CD4-positive, alpha-beta T cell treated with Interleukin-6 at 100 ng/mL for 8 hours (primary cell): ENCODE data around the gene KRTDAP.

Experiments
- DNase-seq: peaks from one replicate; pipeline ENCODE4 v3.0.0-alpha.2; 2020; ENCODE audit warnings: mixed read lengths, low spot score

KRTDAP gene

DNA sequence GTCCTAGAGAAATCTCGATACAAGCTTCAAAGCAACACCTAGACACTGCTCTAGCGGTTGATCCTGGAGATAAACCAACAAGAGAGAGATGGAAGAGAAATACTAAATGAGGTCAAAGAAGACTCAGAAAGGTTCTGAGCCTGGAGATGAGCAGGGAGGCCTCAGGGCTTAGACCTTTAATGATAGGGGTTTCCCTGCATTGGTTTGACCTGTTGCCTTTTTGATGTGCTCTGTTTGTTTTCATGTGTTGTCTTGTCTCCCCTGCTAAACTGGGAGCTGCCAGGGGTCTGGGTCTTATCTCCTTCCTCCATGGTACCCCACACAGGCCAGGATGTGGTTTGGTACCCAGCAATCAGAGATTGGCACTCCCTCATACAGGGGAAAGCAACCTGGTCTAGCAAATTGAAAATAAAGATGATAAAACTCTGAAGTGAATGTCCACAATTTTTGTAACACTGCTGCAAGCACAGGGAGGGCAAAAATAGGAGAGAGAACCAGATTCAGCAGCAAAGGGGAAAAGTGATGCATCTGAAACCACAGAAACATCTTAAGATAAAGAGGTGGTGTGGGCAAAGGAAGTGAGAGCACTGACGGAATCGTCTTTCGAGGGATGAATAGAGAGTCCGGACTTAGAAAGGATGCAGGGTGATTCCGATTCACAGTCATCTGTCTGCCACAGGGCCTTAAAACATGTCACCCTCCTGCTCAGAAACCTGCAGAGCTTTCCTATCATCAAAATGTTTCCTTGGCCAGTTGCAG is 38.7 kb downstream of the KRTDAP start:
- peak; percentile 9 for DNase-seq

GRCh38 chr19:35449359-35450043 is 40.8 kb downstream of the KRTDAP start:
- no peak for DNase-seq

DNA sequence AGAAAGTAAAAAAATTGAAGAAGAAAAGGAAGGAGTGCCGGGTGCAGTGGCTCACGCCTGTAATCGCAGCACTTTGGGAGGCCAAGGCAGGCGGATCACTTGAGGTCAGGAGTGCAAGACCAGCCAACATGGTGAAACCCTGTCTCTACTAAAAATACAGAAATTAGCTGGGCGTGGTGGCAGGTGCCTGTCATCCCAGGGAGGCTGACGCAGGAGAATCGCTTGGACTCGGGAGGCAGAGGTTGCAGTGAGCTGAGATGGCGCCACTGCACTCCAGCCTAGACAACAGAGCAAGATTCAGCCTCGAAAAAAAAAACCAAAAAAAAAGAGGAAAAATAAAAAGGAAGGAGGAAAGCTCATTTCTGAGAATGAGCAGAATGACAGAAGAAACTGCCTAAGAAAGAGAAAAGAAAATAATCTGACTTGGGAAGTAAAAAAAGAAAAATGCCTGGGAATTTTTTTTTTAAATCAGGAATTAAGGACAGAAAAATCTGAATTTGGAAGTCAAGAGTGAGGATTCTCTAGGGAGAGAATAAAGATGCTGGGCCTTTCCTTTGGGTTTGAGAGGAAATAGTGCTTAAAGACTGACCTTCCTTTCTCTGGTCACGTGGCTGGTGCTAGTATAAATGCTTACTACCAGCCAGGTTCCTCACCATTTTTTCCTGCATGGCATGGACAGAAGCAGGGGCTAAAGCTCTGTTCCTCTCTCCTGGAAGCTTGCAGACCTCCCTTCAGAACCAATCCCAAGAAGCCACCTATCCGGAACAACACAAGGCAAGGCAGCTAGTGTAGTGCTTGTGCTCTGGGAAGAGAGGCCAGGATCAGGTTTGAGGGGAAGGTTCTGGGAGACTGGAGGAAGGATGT is 42.4 kb downstream of the KRTDAP start, which contains the start of gene FFAR2:
FFAR2 (plus strand) TSS at position 652 of the 864 bp plus-strand sequence. CDS start 1,458 bp downstream, outside the sequence.
- DNase-seq = no peak

GRCh38 chr19:35445826-35446593 is 44.3 kb downstream of the KRTDAP start:
- no peak for DNase-seq

DNA sequence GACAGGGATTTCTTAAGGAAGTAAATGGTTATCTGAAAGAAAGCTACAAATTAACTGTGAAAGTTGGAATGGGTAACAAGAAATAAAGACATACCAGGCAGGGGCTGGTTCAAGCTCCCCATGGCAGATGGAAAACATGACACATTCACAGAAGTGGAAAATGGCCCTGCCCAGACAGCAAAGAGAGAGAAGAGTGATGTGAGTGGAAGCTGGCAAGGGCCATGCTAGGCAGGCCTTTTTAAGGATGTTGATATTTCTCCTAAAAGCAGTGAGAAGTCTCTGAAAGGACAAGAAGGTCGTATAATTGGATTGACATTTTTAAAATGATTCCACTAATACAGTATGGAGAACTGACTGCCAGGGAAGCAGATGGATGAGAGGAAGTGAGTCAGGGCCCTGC is 45.5 kb downstream of the KRTDAP start:
- no peak for DNase-seq

DNA sequence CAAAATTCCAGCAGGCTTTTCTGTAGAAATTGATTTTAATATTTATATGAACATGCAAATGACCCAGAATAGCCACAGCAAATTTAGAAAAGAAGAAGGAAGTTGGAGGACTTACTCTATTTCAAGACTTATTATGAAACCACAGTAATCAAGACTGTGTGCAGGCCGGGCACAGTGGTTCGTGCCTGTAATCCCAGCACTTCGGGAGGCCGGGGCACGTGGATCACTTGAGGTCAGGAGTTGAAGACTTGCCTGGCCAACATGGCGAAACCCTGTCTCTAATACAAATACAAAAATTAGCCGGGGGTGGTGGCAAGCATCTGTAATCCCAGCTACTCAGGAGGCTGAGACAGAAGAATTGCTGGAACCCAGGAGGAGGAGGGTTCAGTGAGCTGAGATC is 48.2 kb downstream of the KRTDAP start:
- no peak for DNase-seq

- no peak for DNase-seq
Observed at GRCh38 chr19:35439921-35440320, 50.3 kb downstream of the KRTDAP start.

DNA sequence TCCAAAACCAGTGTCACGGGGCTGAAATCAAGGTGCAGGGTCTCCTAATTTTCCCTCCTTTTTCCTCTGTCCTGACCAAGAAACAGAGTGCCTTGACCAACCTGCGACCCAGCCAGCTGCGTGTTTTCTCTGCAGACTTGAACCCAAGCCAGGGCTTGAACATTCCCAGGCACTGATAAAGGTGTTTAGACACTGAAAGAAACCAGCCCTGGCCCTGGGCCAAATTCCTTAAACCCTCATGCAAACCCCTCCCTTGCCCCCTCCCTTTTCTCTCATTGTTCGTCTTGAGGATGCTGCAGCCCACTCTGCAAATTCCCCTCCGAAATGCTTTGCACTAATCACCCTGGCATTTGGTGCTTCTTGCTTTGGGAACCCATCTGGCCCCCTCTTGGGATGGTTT is 51.7 kb downstream of the KRTDAP start:
- DNase-seq = no peak

DNA sequence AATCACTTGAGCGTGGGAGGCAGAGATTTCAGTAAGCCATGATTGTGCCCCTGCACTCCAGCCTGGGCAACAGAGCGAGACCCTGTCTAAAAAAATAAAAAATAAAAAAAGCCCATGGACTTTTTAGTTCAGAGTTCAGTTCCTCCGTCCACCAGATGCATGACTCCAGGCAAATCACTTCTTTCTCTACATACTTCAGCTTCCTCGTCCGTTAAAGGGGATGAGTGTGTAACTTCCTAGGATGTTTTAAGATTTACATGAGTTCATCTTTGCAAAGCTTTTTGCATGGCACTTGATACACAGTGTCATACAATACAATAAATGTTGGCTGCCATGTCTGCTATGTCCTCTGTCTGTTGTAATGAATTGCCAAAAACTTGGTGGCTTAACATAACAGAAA is 52.2 kb downstream of the KRTDAP start:
- DNase-seq = no peak

DNA sequence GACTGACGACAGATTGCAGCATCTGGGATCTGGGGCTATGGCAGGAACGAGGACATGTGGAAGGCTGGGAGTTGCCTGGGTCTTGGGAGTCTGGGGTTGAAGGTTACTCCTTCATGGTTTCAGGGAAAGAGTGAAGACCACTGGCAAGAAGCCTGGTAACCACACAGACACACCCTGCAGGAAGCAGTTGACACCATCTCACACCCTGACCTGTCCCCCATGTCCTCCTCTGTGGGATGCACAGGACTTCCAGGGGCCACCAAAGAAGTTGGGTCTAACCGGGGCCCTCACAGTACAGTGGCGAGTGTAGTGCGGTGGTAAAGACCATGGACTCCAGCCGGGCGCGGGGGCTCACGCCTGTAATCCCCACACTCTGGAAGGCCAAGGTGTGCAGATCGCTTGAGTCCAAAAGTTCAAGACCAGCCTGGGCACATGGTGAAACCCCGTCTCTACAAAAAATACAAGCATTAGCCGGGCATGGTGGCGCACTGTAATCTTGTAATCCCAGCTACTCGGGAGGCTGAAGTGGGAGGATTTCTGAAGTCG is 52.8 kb downstream of the KRTDAP start:
- no peak for DNase-seq
